Sigmoid colon (tissue), 4 donors: ENCODE data around the gene IL17RE.

Experiments
- POLR2AphosphoS5 ChIP-seq, 4 donors: sonication (generic); formaldehyde crosslinking; IDR thresholded peaks; one replicate each; pipeline ENCODE4 v1.6.1; 2017; ENCODE audit warnings: antibody characterized with exemption in 4 of 4
- TF ChIP-seq, protein P1 (sequence below), 4 experiments: fragments of 450-650 bp in 3 of 4; fragments of 200-600 bp in 1 of 4; IDR thresholded peaks; one replicate each; pipeline ENCODE4 v1.5.1; 2016 to 2019; ENCODE audit warnings: antibody characterized with exemption in 4 of 4, mild to moderate bottlenecking in 3 of 4, moderate library complexity in 2 of 4

DNA sequence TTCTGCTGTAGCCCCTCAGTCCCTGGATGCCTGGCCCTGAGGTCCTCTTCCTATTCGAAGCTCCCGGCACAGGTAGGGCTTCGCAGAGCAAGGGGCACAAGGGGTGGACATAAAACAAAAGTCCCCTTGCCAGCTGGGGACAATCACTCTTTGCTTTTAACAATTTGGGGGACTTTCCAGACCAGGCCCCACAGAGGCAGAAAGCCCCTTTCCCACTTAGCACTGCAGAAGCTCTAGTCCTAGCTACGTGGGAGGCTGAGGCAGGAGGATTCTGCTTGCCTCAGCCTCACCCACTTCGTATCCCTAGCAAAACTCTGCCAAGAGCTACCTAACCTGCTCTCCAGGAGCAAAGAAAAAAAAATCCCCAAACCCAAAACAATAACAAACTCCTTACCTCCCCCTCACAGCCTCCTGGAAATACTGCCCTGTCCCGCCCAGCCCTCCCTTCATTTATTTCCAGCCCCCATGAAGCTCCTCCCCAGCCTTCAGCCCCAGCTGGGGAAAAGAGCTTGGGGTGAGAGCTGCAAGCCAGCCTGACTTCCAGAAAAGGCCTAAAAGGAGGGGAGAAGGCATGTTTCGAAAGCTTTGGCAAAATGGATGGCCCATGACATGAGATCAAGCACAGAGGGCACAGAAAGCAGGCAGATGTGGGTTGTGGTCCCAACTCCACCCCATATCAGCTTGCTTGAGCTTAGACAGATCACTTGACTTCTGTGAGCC, 22.7 kb upstream of the IL17RE start, which contains the start of gene CIDEC:
- TF ChIP-seq, protein P1, sequence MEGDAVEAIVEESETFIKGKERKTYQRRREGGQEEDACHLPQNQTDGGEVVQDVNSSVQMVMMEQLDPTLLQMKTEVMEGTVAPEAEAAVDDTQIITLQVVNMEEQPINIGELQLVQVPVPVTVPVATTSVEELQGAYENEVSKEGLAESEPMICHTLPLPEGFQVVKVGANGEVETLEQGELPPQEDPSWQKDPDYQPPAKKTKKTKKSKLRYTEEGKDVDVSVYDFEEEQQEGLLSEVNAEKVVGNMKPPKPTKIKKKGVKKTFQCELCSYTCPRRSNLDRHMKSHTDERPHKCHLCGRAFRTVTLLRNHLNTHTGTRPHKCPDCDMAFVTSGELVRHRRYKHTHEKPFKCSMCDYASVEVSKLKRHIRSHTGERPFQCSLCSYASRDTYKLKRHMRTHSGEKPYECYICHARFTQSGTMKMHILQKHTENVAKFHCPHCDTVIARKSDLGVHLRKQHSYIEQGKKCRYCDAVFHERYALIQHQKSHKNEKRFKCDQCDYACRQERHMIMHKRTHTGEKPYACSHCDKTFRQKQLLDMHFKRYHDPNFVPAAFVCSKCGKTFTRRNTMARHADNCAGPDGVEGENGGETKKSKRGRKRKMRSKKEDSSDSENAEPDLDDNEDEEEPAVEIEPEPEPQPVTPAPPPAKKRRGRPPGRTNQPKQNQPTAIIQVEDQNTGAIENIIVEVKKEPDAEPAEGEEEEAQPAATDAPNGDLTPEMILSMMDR (IDR thresholded peaks at IDR 0.05) = no peak
- no peak for TF ChIP-seq POLR2AphosphoS5 (IDR thresholded peaks at IDR 0.05)
